ENCODE measurements around the gene IGF1R. TPM values are rescaled to one million over a fixed set of nuclear protein-coding genes. Genes with fewer than 3 reads are reported as not detected.

Gene IGF1R
- total RNA-seq, 1 experiment from 2014 or later: 125 TPM

DNA sequence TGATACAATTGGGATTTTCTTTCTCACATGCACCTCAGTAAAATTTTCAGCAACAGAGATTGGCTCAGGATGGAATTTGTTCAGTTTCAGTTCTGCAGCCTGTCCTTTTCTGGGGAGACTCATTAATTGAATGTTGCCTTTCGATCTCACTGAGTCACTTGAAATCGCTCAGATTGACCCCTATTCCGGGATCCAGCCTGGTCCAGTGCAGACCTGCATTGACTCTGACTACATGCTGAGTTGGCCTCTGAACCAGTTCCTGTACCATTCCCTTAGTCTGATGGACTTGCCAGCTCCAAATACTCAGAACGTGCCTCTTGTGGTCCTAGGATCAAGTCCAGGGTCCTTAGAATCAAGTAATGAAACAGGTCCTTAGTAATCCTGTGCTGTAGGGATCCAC lies 9.4 kb downstream of the IGF1R start:
- ATAC-seq (peak; percentile 10; the same call in 1 of the 2 replicates), DNase-seq (ENCODE audit: low spot score) (no peak)
- ChIA-PET CTCF (interaction anchor here (0.6 to 2.5 kb wide), 8 partner anchors 9 to 224 kb away, joined by 3 to 12 read pairs (median 3); no protein-coding TSS in a partner anchor), POLR2A (interaction anchor here (1.2 to 1.5 kb wide), 2 partner anchors 9 to 13 kb away, joined by 3 read pairs; no protein-coding TSS in a partner anchor)
- Mint-ChIP-seq H3K4me1 (peaks cover 90% of the 10 kb centered on the region), H3K36me3 (no peaks in the 10 kb centered on the region), H3K9me3 (no peaks in the 10 kb centered on the region), H3K27me3 (ENCODE audit: low read depth) (no peaks in the 10 kb centered on the region), H3K27ac (peak overlapping the region; percentile 85), H3K4me3 (no peak overlapping the region)
- TF ChIP-seq ELF4 (CRISPR knock-in tag; IDR thresholded peaks at IDR 0.05; ENCODE audit: low read depth): no peak
- no peak for TF ChIP-seq ZNF121 (CRISPR knock-in tag; IDR thresholded peaks at IDR 0.05)
- no peak for TF ChIP-seq SOX15 (CRISPR knock-in tag; IDR thresholded peaks at IDR 0.05)
- no peak for TF ChIP-seq ZNF263 (CRISPR knock-in tag; IDR thresholded peaks at IDR 0.05; ENCODE audit: low read depth)
- TF ChIP-seq, protein P1, sequence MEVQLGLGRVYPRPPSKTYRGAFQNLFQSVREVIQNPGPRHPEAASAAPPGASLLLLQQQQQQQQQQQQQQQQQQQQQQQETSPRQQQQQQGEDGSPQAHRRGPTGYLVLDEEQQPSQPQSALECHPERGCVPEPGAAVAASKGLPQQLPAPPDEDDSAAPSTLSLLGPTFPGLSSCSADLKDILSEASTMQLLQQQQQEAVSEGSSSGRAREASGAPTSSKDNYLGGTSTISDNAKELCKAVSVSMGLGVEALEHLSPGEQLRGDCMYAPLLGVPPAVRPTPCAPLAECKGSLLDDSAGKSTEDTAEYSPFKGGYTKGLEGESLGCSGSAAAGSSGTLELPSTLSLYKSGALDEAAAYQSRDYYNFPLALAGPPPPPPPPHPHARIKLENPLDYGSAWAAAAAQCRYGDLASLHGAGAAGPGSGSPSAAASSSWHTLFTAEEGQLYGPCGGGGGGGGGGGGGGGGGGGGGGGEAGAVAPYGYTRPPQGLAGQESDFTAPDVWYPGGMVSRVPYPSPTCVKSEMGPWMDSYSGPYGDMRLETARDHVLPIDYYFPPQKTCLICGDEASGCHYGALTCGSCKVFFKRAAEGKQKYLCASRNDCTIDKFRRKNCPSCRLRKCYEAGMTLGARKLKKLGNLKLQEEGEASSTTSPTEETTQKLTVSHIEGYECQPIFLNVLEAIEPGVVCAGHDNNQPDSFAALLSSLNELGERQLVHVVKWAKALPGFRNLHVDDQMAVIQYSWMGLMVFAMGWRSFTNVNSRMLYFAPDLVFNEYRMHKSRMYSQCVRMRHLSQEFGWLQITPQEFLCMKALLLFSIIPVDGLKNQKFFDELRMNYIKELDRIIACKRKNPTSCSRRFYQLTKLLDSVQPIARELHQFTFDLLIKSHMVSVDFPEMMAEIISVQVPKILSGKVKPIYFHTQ (CRISPR knock-in tag; IDR thresholded peaks at IDR 0.05): no peak
- no peak for TF ChIP-seq TEAD1 (CRISPR knock-in tag; IDR thresholded peaks at IDR 0.05)
- no peak for TF ChIP-seq SMAD4 (CRISPR knock-in tag; IDR thresholded peaks at IDR 0.05)
- TF ChIP-seq ZNF671 (CRISPR knock-in tag; IDR thresholded peaks at IDR 0.05): no peak
- TF ChIP-seq, protein P2, sequence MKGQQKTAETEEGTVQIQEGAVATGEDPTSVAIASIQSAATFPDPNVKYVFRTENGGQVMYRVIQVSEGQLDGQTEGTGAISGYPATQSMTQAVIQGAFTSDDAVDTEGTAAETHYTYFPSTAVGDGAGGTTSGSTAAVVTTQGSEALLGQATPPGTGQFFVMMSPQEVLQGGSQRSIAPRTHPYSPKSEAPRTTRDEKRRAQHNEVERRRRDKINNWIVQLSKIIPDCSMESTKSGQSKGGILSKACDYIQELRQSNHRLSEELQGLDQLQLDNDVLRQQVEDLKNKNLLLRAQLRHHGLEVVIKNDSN (CRISPR knock-in tag; IDR thresholded peaks at IDR 0.05): no peak
- TF ChIP-seq, protein P3, sequence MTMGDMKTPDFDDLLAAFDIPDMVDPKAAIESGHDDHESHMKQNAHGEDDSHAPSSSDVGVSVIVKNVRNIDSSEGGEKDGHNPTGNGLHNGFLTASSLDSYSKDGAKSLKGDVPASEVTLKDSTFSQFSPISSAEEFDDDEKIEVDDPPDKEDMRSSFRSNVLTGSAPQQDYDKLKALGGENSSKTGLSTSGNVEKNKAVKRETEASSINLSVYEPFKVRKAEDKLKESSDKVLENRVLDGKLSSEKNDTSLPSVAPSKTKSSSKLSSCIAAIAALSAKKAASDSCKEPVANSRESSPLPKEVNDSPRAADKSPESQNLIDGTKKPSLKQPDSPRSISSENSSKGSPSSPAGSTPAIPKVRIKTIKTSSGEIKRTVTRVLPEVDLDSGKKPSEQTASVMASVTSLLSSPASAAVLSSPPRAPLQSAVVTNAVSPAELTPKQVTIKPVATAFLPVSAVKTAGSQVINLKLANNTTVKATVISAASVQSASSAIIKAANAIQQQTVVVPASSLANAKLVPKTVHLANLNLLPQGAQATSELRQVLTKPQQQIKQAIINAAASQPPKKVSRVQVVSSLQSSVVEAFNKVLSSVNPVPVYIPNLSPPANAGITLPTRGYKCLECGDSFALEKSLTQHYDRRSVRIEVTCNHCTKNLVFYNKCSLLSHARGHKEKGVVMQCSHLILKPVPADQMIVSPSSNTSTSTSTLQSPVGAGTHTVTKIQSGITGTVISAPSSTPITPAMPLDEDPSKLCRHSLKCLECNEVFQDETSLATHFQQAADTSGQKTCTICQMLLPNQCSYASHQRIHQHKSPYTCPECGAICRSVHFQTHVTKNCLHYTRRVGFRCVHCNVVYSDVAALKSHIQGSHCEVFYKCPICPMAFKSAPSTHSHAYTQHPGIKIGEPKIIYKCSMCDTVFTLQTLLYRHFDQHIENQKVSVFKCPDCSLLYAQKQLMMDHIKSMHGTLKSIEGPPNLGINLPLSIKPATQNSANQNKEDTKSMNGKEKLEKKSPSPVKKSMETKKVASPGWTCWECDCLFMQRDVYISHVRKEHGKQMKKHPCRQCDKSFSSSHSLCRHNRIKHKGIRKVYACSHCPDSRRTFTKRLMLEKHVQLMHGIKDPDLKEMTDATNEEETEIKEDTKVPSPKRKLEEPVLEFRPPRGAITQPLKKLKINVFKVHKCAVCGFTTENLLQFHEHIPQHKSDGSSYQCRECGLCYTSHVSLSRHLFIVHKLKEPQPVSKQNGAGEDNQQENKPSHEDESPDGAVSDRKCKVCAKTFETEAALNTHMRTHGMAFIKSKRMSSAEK (CRISPR knock-in tag; IDR thresholded peaks at IDR 0.05; ENCODE audit: borderline replicate concordance): no peak

DNA sequence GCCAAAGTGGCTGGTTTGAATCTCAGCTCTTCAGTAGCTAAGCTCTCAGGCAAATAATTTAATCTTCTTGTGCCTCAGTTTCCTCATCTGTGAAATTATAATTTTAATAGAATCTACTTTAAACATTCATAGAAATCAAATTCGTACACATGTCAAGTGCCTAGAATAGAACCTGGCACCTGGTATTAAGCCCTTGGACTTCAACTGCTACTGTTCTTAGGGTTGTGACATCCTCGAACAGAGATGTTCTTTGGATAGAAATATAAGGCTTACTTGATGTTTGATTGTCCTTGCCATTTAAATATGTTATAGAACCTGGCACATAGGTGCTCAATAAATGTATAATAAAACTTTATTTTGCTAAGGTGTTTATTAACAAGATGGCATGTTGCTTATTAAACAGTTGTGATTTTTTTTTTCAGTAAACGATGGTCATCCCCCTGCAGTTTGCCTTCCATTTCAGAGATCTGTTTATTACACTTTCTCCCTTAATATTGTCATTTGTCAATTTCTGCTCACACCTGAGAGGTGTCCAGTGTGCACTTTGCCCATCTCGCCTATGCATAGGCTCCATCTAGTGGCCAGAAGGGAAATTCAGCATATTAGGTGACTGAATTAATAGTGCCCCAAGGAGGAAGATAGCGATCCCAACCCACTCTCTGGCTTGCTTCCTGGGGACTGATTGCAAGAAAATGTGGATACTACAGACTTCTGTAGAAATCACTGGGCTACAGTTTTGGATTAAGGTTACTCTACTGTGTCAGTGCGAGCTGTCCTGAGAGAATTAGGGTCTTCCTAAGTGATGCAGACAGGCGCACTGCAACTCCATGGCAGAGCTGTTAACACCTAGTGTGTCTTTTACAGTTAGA lies 10.7 kb downstream of the IGF1R start:
- H3K27me3 Mint-ChIP-seq (ENCODE audit: low read depth): no peaks in the 10 kb centered on the region
- CTCF ChIA-PET: interaction anchor here (0.7 to 4.3 kb wide), 12 partner anchors 11 to 223 kb away, joined by 3 to 23 read pairs (median 4); partner anchors contain the start of gene IGF1R
- H3K27ac Mint-ChIP-seq: peak overlapping the region; percentile 48
- peaks cover 94% of the 10 kb centered on the region for H3K4me1 Mint-ChIP-seq
- peak; percentile 31 for ATAC-seq
- no peak overlapping the region for H3K4me3 Mint-ChIP-seq
- TF ChIP-seq NR3C1 (CRISPR knock-in tag; conservative IDR thresholded peaks at IDR 0.05; ENCODE audit: low read depth): no peak
- TF ChIP-seq, protein P4, sequence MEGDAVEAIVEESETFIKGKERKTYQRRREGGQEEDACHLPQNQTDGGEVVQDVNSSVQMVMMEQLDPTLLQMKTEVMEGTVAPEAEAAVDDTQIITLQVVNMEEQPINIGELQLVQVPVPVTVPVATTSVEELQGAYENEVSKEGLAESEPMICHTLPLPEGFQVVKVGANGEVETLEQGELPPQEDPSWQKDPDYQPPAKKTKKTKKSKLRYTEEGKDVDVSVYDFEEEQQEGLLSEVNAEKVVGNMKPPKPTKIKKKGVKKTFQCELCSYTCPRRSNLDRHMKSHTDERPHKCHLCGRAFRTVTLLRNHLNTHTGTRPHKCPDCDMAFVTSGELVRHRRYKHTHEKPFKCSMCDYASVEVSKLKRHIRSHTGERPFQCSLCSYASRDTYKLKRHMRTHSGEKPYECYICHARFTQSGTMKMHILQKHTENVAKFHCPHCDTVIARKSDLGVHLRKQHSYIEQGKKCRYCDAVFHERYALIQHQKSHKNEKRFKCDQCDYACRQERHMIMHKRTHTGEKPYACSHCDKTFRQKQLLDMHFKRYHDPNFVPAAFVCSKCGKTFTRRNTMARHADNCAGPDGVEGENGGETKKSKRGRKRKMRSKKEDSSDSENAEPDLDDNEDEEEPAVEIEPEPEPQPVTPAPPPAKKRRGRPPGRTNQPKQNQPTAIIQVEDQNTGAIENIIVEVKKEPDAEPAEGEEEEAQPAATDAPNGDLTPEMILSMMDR (IDR thresholded peaks at IDR 0.05): peak; percentile 81
- H3K9me3 Mint-ChIP-seq: no peaks in the 10 kb centered on the region
- no peaks in the 10 kb centered on the region for H3K36me3 Mint-ChIP-seq
- POLR2A ChIA-PET: interaction anchor here (1.0 to 1.5 kb wide), 2 partner anchors 8 to 12 kb away, joined by 3 read pairs; no protein-coding TSS in a partner anchor
- DNase-seq (ENCODE audit: low spot score): no peak

All from WTC11 (cell line).